NCI-H2029 treated with DMSO at 0.1 percent for 48 hours (cell line): ENCODE results near the gene ALOXE3.

Experiments
- DNase-seq: peaks from one replicate; lab custom pipeline; 2025; lab: John Stamatoyannopoulos, UW

The ALOXE3 gene

DNA sequence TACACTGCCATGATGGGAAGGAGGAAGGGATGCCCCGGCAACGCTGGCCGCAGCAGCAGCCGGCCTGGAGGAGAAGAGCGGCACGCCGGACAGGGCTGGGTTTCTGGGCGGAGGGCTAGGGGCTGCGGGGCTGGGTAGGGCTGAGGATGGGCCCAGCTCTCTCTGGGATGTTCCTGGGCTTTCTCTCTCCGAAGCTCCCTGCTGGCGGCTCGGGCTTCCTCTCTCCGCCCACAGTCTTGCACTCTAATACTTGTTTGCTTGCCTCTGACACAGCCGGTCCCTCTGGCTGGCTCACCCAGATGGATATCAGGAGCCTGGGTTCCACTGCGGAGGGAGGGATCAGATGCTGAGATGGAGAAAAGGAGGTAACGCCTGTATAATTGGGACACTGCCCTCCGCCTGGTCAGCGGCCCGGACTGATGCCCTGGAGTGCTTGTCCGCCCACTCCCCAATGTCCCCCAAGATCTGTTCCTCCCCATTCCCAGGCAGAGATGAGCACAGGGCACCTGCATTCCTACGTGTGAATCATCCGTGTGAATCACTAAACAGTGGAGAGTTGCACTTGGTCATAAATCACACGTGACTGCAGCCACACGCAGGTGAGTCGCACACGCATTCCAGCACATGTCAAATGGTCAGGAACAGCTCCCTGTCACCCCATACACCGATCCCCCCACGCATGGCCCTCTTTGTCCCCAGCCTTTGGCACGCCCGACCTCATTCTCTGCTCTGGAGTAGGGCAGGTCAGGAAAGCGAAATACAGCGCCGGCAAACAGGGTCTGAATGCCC lies at the start of gene ALOXE3:
Gene ALOXE3, minus strand, starts transcription at position 535 of the 789 bp plus-strand sequence. Its CDS starts 524 bp downstream, at position 11.
- DNase-seq: no peak

DNA sequence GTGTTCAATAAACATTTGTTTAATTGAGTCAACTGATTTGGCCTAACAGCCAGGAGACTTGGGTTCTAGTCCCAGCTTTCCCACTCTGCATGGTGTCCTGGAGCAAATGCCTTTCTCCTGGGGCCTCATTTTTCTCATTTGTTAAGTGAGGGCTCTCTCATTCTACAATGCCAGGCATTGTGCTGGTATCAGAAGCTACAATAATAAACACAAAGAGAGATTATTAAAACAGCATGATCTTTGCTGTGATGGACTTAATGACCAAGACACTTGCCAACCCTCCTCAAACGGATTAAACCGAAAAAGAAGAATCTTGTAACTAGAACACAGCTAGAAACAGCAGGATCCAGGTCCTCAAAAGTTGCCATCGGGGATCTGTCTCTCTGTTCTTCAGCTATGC lies 49.2 kb upstream of the ALOXE3 start:
- DNase-seq: no peak

DNA sequence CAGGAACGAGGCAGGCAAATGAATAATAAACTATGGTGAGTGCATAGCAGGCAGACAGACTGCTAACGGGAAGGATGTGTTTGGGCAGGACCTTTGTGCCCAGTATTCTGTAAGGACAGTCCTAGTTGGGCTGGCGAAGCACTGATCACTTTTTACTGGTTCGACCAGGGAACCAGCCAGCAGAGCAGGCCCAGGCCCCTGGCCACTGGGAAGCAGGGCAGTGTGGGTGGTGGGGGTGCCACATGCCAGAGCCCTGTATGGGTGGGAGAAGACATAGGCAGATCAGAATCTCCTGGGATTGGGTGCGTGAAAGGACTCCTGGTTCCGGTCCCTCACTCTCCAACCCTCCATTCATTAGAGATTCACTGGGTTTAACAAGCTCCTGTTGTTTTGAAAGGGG lies 48.4 kb upstream of the ALOXE3 start:
- DNase-seq: no peak

DNA sequence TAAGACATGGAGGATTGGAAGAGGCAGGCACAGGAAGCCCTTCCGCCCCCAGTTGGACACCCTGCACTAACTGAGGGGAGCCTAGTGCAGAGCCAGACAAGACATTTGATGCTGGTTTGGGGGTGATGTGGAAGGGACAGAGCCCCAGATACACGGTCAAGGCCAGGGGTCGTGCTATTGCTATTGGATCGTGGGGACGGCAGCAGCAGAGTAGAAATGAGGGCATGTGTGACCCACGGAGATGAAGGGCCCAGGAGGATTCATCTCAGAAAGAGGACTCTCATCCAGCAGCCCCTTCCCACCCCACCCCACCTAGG lies 46.5 kb upstream of the ALOXE3 start:
- DNase-seq: no peak

DNA sequence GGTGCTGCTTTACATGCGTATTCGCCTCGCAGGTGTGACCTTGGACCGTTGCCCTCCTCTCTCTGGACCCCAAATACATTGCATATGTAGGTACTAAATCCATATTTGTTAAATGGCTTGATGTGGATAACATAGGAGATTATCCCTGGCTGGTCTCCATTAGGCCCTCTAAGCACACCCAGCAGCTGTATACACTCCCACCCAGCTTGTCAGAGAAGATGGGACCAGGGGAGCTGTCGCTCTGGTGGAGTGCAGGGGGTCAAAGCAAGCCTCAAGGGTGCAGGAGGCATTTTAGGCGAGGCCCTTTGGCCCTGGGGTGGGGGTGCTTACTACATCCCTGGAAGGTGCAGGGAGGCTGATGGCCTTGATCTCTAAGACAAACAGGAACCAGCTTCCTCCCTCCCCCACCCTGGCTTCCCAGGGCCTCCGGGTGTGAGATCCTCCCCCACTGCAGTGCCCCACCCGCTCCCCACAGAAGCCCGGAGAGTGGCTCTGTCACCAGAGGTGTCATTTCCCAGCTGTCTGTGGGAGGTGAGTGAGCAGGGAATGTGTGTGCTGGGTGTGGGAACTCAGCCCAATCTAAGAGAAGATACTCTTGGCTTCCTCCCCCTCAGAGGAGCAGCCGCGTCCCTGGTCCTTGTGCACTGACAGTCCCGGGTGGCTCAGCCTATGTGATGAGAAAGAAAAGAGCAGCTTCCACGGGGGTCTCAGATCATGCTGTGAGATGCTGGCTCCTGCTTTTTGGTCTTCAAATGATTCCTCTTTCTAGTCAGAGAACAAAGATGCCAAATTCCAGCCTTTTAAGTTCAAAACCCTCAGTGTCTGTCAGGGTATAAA lies 45.9 kb upstream of the ALOXE3 start:
- DNase-seq: no peak

DNA sequence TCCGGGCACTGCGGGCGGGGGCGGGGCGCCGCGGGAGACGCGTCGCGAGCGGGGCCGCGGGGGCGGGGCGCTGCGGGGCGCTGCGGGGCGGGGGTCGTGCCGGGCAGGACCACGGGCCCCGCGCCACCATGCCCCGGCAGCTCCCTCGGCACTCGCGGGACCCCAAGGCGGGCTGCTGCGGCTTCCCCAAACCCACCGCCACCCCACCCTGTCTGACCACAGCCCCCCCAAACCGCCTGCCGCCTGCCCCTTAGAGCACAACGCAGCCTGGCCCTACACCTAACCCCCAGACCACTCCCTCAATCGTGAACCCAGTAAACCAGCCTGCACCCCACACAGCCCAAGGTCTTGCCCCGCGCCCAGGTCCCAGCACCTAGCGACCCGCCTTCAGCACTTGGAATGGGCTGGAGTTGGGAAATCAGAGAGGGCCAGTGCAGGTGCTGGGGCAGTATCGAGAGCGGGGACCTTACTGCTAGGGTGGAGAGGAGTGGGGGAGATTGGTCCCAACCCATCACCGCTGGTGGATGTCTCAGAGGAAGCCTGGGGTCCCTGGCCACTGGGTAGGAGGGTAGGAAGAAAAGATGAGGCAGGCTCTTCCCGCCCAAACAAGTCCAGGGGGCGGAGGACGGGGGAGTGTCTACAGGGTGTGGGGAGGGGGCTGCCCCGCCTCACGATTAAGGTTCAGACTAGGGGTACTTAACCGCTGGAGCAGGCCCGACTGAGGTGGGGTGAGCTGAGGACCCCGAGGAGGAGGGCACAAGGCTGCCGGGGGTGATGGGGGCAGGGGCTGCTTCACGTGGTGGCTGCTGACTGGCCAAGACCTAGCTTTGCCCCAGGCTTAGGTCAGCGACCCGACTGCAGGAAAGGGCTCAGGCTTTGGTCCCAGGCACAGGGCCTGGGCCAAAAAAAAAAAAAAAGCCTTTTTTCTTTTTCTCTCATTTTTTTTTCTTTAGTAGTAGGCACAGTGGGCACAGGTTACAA lies 45.0 kb upstream of the ALOXE3 start:
- DNase-seq: no peak

DNA sequence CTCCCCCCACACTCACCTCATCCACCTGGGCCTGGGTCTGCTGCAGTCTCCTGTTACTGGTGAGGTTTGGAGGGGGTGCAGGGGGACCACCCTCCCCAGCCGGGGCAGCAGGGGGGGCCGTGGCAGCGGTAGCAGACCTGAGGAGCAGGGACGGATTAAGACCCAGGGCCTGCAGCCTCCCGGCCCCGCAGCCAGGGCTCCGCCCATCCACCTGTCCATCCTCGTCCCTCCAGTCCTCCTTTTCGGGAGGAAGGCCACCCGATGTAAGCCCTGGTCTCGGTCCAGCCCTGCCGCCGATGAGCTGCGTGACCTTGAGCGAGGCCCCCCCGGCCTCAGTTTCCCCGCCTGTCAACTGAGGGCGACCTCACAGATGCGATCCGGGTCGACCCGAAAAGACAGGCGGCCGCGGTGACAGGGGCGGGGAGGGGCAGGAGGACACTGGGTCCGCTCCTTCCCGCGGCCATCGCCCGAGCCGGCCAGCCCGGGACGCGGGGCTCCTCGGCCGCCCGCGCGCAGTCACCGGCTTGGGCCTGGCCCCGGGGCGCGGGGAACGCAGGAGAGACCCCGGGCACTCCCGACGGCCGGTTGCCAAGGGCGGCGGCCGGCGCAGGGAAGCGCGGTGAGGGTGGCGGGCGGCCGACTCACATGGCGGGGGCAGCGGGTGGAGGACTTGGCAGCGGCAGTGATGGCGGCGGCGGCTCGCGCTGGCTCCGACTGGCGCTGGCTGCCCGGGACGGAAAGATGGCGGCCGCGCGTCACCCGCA lies 44.1 kb upstream of the ALOXE3 start, which contains the start of gene VAMP2:
Gene VAMP2, minus strand, starts transcription at position 716 of the 764 bp plus-strand sequence. Its CDS starts 69 bp downstream, at position 647.
- no peak for DNase-seq

DNA sequence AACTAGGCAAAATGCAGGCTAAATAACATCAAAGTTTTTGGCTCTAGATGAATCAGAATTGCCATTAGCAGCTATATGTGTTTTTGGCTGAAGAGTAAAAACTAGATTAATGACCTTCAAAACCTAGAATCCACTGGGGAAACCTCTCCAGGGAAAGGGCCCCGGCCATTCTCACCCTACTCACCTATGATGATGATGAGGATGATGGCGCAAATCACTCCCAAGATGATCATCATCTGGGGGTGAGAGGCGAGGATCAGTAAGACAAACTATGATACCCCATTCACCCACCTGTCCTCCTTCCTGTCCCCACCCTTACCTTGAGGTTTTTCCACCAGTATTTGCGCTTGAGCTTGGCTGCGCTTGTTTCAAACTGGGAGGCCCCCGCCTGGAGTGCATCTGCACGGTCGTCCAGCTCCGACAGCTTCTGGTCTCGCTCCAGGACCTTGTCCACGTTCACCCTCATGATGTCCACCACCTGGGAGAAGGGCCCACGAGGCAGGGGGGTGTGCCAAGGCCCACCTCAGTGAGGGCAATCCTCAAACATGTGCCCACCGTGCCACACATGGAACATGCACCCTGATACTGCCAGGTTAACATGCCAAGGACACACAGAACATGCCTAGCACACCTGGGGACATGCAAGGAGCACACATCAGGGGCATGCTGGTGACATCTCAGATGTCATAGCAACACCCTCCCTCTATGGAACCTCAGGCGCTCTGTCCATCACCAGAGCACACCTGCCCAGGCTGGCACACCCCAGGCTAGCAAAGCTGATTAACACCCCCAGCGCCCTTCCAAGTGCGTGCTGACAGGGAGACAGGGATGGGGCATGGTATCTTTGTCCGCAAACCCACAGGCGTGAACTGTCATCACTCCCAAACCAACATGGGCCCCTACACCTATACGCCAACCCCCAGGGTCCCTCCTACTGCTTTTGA lies 43.2 kb upstream of the ALOXE3 start:
- no peak for DNase-seq

DNA sequence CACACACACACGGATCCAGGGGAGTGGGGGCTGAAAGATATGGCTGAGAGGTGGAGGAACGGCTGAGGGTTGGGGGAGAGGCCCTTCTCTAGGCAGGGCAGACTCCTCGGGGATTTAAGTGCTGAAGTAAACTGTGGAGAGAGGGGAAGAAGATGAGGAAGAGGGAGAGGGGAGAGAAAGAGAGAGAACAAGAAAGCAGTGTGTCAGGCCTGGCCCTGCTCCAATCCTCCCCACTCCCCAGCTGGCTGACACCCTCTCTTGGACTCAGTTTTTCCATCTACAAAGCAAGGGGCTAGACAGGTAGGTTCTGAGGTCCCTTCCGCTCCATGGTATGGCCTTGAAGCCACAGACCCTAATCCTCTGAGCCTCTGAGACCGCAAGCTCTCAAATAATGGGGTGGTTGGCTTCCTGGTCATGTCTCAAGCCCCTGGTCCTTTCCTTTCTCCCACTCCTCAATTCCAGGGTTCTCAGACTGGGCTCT lies 42.5 kb upstream of the ALOXE3 start:
- no peak for DNase-seq

DNA sequence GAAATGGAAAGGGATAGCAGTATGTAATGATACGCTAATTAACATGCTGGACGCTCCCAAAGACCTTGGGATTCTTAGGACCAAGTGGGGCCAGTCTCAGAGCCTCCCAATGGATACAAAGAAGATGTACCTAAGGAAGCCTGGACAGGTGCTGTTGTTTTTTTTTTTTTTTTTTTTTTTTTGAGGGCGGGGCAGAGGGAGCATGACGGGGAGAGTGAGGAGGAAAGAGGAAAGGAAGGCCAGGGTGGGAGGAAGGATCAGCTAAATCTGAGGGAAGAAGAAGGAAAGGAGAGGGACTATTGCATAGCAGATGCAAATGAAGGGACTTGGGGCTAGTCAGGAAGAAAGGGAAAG lies 41.9 kb upstream of the ALOXE3 start:
- DNase-seq: no peak

DNA sequence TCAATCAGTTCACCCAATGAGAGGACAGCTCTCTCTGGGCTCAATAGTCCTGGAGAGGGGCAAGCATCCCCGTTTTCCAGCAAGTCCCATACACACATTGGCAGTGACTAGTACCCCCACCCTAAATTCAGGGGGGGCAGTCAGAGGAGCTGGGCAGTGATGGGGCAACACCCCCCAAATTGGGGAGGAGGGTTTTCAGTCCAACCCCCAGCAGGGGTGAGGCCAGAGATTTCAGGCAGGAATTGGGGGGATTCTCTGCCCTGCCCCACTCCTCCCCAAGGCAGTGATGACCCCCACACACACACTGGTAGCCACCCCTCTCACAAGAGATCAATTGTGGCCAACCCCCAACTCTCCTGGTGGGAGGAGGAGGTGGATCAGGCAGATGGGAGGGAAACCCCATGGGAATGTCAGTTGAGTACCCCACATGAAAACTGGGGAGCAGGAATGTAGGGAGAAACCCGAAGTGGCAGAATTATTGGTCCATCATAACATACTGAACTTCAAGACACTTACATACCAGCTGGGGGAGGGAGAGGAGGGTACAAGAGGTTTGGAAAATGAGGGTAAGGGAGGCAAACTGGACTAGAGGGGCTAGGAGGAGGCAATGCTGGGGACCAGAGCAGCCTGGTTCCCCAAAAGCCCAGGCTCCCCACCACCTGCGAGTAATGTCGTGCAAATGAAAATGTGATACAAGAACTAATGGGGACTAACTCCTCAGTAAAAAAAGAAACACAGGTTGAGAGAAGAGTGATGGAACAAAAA lies 41.3 kb upstream of the ALOXE3 start:
- DNase-seq: no peak

DNA sequence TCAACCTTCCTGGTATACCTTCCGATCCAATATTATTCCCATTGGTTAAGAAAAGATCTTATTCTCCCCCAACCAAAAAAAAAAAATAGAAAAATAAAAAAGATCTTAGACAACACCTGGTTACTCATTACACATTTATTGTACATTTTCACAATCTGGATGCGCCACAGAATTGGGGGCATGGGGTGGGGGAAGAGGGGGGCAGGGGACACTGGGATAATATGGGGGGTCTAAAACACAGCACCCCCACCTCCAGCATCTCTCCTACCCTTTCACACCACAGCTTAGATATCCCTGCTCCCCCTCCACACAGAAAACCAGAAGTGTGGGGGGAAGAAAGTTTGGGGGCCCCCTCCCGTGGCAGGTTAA lies 40.7 kb upstream of the ALOXE3 start:
- no peak for DNase-seq

DNA sequence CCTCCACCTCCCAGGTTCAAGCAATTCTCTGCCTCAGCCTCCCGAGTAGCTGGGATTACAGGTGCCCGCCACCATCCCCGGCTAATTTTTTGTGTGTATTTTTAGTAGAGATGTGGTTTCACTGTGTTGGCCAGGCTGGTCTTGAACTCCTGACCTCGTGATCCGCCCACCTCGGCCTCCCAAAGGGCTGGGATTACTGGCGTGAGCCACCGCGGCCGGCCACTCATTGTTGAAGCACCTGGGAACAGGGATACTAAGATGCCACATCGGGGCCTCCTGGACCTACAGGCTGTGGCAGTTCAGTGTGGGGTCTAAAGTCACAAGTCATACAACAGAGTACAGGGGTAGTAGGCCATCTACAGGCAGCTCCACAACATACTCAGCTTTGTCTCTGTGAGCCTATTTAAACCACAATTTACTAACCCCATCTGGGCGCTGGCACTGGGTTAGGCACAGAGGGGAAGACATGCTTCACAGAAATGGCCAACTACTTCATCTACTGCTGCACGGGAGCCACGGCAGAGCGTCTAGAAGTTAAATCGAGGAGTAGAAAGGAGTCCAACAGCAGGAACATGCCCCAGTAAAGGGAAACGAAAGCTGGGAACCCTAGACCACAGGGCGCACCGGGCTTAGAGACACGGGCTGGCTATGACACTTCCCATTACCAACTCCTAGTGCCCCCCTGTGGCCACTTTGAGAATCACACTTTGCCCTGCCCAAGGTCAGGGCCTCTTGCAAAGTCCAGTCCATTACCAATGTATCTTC lies 40.1 kb upstream of the ALOXE3 start:
- peak; percentile 35 for DNase-seq

DNA sequence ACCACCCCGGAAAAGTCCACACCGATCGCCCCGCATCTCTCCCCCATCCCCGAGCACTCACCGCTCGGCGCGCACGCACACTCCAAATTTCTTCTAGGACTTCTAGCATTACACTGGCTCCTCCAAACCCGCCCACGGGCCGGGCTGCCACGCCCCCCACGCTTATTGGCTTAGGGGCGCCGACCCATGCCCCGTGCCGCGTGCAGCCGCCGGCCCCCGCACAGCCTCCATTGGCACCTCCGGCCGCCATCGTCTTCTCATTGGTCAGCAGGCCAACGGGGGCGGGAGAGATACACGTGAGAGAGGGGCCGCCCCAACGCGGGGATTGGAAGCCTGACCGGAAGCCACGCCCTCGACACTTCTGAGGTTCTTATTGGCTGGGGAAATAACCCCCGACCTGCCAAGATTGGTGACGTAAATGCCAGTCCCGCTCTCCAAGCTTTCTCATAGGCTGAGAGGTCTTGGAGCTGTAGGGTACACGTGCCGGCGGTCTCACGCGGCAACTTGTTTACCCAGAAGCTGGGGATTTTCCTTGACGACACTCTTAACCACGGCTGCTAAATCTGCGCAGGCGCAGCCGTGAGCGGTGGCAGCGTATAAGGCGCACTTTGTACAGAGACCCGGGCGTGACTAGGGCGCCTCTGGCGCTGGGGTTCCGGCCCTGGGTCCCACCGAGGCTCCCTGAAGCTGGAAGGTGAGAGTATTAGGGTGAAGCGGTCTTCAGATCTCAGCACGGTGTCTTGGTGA lies 38.1 kb upstream of the ALOXE3 start:
- peak; percentile 85 for DNase-seq

DNA sequence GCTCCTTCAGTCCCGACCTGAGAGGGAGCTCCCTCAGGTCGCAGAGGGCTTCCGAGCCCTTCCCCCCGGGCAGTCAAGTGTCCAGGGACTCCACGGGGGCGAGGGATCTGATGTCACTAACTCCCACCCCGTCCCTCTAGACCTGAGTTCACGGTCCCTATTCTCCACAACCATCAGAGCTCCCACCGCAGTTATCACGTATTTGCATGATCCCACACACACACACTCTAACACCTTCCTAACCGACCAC lies 37.6 kb upstream of the ALOXE3 start:
- DNase-seq: no peak

DNA sequence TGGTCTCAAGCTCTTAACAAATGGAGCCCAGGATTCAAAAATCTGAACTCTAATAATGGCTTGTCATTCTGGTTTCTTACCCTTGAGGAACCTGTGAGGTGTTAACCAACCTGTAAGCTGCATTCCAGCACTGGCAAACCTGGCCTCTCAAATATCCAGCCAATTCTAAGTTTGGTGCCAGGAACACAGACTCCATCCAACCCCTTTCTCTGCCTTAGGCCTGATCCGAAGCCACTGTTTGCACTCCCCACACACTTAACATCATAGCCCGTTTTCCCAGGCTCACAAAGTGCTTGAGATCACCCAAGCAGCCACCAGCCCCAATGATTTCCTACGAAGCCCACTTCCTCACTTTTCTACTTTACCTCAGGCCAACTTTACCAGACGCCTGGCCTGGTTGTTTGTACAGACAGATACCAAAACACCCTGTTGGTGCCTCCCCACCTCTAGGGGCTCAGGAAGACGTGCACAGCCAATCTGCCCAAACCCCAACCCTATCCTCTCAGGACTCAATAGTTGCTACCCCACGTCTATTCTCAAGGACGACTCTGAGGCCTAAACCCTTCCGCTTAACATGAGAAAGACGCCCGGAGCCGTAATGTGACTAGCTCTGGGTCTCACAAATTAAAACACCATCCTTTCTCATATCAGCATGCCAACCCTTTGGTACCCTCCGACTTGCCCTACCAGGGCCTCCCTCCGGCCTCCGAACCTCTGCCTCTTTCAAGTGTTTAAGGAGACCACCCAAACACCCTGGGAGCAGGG lies 37.1 kb upstream of the ALOXE3 start:
- DNase-seq: no peak

DNA sequence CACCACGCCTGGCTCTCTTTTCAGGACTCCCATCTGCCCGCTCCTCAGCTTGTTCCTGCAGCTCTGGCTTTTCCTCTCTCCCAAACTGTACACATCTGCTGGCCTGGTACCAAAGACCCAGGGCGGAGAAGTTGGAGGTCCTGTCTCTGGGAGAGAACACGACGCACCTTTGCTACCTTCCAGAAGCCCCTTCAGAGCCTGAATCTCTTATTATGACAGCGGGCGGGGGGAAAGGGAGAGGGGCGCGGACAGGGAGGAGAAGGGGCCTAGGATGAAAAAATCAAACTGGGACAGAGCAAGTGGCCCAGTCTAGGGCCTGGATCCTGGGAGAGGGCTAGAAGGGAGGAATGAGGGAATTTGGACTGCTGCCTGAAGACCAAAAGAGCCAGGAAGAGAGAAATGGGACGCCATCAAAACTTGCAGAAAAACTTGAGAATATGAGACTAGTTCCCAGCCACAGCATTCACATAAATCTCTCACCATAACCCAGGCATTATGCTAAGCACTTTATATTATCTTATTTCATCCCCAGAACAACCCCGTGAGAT lies 36.4 kb upstream of the ALOXE3 start:
- no peak for DNase-seq
